Measurements from ENCODE around the gene CCT2. TPM values are rescaled to one million over a fixed set of nuclear protein-coding genes. Genes with fewer than 3 reads are reported as not detected.

CCT2 gene
- total and polyA plus RNA-seq, 2 of the 8 experiments (the other 6 are each of a cell fraction or from before 2014, with no cell fraction given) = 244 to 419 TPM

DNA sequence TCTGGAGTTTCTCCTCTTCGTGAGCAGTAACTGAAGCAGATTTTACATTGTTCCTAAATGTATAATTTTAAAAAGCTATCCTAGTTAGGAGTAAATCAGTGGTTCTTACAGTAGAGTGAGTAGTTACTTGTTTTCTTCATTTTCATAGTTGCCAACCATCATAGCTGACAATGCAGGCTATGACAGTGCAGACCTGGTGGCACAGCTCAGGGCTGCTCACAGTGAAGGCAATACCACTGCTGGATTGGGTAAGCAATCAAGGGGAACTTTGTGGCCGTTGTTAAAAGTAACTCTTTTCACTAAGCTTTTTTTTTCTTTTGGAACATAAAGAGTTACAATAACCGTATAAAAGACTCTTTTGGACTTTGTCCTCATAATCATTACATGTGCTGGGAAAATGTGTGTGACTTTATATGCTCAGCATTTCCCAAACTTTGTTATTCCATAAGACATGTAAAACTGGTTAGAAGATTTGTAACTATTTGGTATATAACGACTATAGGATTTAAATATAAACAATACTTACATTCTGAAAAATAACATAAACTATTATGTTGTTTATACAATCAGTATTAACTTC, 13.0 kb downstream of the CCT2 start (continued):
- no peak for TF ChIP-seq KDM5A (IDR thresholded peaks at IDR 0.05; ENCODE audit: low read length)
- no peak for TF ChIP-seq SP1 (IDR thresholded peaks at IDR 0.05; ENCODE audit: low read depth, low read length)
- TF ChIP-seq, protein P1, sequence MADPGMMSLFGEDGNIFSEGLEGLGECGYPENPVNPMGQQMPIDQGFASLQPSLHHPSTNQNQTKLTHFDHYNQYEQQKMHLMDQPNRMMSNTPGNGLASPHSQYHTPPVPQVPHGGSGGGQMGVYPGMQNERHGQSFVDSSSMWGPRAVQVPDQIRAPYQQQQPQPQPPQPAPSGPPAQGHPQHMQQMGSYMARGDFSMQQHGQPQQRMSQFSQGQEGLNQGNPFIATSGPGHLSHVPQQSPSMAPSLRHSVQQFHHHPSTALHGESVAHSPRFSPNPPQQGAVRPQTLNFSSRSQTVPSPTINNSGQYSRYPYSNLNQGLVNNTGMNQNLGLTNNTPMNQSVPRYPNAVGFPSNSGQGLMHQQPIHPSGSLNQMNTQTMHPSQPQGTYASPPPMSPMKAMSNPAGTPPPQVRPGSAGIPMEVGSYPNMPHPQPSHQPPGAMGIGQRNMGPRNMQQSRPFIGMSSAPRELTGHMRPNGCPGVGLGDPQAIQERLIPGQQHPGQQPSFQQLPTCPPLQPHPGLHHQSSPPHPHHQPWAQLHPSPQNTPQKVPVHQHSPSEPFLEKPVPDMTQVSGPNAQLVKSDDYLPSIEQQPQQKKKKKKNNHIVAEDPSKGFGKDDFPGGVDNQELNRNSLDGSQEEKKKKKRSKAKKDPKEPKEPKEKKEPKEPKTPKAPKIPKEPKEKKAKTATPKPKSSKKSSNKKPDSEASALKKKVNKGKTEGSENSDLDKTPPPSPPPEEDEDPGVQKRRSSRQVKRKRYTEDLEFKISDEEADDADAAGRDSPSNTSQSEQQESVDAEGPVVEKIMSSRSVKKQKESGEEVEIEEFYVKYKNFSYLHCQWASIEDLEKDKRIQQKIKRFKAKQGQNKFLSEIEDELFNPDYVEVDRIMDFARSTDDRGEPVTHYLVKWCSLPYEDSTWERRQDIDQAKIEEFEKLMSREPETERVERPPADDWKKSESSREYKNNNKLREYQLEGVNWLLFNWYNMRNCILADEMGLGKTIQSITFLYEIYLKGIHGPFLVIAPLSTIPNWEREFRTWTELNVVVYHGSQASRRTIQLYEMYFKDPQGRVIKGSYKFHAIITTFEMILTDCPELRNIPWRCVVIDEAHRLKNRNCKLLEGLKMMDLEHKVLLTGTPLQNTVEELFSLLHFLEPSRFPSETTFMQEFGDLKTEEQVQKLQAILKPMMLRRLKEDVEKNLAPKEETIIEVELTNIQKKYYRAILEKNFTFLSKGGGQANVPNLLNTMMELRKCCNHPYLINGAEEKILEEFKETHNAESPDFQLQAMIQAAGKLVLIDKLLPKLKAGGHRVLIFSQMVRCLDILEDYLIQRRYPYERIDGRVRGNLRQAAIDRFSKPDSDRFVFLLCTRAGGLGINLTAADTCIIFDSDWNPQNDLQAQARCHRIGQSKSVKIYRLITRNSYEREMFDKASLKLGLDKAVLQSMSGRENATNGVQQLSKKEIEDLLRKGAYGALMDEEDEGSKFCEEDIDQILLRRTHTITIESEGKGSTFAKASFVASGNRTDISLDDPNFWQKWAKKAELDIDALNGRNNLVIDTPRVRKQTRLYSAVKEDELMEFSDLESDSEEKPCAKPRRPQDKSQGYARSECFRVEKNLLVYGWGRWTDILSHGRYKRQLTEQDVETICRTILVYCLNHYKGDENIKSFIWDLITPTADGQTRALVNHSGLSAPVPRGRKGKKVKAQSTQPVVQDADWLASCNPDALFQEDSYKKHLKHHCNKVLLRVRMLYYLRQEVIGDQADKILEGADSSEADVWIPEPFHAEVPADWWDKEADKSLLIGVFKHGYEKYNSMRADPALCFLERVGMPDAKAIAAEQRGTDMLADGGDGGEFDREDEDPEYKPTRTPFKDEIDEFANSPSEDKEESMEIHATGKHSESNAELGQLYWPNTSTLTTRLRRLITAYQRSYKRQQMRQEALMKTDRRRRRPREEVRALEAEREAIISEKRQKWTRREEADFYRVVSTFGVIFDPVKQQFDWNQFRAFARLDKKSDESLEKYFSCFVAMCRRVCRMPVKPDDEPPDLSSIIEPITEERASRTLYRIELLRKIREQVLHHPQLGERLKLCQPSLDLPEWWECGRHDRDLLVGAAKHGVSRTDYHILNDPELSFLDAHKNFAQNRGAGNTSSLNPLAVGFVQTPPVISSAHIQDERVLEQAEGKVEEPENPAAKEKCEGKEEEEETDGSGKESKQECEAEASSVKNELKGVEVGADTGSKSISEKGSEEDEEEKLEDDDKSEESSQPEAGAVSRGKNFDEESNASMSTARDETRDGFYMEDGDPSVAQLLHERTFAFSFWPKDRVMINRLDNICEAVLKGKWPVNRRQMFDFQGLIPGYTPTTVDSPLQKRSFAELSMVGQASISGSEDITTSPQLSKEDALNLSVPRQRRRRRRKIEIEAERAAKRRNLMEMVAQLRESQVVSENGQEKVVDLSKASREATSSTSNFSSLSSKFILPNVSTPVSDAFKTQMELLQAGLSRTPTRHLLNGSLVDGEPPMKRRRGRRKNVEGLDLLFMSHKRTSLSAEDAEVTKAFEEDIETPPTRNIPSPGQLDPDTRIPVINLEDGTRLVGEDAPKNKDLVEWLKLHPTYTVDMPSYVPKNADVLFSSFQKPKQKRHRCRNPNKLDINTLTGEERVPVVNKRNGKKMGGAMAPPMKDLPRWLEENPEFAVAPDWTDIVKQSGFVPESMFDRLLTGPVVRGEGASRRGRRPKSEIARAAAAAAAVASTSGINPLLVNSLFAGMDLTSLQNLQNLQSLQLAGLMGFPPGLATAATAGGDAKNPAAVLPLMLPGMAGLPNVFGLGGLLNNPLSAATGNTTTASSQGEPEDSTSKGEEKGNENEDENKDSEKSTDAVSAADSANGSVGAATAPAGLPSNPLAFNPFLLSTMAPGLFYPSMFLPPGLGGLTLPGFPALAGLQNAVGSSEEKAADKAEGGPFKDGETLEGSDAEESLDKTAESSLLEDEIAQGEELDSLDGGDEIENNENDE (IDR thresholded peaks at IDR 0.05; ENCODE audit: insufficient replicate concordance, low read length) = no peak
- TF ChIP-seq CHD2 (IDR thresholded peaks at IDR 0.05; ENCODE audit: low read length) = no peak
- no peak for TF ChIP-seq SRF (IDR thresholded peaks at IDR 0.05; ENCODE audit: low read depth, low read length)
- TF ChIP-seq RAD21 (IDR thresholded peaks at IDR 0.05 in 1 of 2, conservative IDR thresholded peaks at IDR 0.05 in 1 of 2; ENCODE audit: low read depth in 2 of 2, low read length in 2 of 2) = no peak
- TF ChIP-seq, protein P2, sequence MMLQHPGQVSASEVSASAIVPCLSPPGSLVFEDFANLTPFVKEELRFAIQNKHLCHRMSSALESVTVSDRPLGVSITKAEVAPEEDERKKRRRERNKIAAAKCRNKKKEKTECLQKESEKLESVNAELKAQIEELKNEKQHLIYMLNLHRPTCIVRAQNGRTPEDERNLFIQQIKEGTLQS (IDR thresholded peaks at IDR 0.05; ENCODE audit: insufficient read depth, low read depth, low read length) = no peak
- no peak for TF ChIP-seq CBX5 (IDR thresholded peaks at IDR 0.05; ENCODE audit: low read depth, low read length)
- TF ChIP-seq, protein P3, sequence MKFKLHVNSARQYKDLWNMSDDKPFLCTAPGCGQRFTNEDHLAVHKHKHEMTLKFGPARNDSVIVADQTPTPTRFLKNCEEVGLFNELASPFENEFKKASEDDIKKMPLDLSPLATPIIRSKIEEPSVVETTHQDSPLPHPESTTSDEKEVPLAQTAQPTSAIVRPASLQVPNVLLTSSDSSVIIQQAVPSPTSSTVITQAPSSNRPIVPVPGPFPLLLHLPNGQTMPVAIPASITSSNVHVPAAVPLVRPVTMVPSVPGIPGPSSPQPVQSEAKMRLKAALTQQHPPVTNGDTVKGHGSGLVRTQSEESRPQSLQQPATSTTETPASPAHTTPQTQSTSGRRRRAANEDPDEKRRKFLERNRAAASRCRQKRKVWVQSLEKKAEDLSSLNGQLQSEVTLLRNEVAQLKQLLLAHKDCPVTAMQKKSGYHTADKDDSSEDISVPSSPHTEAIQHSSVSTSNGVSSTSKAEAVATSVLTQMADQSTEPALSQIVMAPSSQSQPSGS (IDR thresholded peaks at IDR 0.05; ENCODE audit: low read length) = no peak
